Right renal pelvis (tissue), 4 donors: ENCODE data around the gene GDPD3. TPM values are rescaled to one million over a fixed set of nuclear protein-coding genes. Genes with fewer than 3 reads are reported as not detected.

Experiments used
- DNase-seq, 4 donors: peaks; one replicate each; pipeline ENCODE4 v3.0.0-alpha.2; 2013; ENCODE audit warnings: low read depth in 4 of 4, low spot score in 3 of 4, missing footprints in 1 of 4
- polyA plus RNA-seq, 4 donors: library from polyadenylated mRNA; unstranded; fragments of 120-200 nt; gene quantifications; one replicate each; pipeline ENCODE4 v1.2.1, GENCODE V29; 2013; ENCODE audit not compliant: insufficient read length in 4 of 4

GDPD3 gene
- polyA plus RNA-seq, 4 donors, result 8.9 to 14.8 (median 12.2) TPM

- peak; percentile 74 to 84 (median 77) for DNase-seq
Observed at GRCh38 chr16:30096105-30096861, 17.1 kb downstream of the GDPD3 start, which contains the start of gene YPEL3. Gene YPEL3 (minus strand): TSS chr16:30096213. CDS start chr16:30095482, 731 bp downstream.

DNA sequence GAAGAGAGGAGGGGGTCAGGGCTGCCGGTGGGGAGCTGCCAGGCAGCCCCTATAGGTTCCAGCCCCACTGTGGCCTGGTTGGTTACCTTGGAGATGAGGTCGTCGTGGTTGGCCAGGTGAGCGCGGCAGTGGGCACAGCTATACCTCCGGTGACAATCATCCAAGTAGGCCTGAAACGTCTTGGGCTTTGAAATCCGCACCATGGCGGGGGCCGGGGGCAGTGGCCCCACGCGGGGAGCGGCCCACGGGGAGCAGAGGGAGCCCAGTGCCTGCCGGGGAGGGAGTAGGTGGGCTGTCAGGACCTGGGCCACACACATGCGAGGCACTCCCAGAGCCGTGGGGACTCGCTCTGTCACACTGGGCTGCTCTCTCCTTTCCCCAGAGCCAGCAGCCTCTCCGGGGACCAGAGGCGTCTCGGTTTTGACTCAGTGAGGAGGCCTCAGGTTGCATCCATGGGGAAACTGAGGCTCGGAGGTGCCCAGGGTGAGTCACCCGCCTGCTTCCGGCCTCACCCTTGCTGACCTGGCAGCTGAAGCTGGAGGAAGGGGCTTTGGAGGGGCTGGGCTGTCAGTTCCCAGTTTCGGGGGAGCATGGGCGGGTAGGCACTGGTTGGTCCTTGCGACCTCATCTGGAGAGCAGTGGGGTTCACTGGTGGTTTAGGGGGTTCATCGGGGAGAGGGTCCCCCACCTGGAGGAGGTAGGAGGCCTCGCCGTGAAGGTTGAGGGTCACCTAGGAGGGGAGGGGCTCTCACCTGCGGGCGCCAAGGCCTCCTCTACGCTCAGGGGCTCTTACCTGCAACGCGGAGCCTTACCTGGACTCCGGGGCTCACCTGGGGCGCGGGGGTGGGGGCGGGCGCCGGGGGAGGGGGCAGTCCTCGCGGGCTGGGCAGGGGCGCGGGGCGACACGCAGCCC lies 17.9 kb downstream of the GDPD3 start:
- no peak for DNase-seq

- DNase-seq, result no peak
Observed at GRCh38 chr16:30094541-30095165, 18.7 kb downstream of the GDPD3 start.

DNA sequence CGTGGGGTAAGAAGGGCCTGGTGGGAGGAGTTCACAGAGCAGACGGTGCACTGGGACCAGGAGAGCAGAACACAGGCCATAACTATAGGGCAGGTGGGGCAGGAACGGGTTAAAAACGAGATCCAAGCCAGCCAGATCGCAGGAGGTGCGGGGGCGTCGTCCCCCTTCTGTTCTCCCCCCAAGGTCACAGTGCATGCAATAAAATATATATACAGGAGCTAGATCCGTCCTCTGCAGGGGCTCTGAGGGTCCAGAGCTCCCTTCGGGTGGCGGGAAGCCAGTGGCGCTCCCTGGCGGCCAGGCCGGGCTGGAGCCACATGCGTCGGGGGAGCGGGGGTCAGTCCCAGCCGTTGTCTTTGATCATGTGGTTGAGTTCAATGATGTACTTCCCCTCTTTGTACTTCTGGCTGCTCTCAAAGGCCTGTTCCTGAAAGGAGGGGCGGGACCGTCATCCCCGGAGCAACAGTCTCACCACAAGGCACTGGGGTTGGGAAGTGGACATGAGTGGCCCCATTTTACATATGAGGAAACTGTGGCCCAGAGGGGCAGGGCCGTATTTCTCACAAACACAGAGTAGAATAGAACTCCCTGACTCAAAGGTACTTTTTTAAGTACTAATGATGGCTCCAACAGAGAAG lies 20.8 kb downstream of the GDPD3 start:
- peak in 2 of 4 donors; percentile 40 to 57 for DNase-seq

DNA sequence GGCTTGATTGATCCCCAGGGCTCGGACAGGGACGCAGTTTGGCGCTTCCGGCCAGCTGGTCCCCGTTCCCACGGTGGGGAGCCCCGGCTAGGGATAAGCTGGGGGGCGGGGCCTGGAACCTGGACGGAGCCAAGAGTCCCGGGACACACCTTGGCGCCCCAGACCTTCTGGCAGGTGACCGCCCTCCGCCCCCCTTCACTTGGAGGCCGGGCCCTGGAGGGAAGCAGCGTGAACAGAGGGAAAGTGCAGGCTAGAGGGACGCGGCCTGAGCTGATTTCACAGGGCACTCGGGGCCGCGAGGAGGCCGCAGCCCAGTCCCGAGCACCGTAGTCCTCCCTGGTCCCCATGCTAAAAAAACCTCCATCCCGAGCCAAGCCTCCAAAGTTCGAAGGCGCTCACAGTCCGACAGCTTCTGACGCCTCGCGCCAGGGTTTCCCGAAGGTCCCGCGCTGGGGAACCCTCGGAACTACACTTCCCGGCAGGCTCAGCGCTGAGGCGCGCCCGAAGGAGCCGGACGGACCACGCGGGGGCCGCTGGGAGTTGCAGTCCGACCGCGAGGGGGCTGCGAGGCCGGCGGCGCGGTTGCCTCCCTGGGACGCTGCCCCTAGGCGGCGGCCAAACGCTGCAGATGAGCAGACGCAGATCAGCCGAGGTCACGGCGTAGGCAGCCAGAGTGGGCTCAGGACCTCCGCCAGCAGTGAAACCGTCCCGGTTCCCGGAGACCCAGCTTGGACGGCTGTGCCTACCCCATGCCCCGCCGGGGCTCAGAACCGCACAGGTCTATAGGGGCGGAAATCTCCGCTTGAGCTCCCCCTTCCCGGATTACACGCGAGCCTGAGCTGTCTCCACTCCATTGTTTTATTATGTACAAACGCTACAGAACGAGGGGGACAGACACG lies 21.6 kb downstream of the GDPD3 start, which contains the start of gene TBX6:
TBX6 (minus strand) TSS at position 451 of the 899 bp plus-strand sequence. CDS start 731 bp downstream, outside the sequence.
- DNase-seq, result peak; percentile 76 to 88 (median 84)

GRCh38 chr16:30090610-30091331 lies 22.6 kb downstream of the GDPD3 start:
- DNase-seq, result no peak

- no peak for DNase-seq
Observed at GRCh38 chr16:30088832-30089624, 24.3 kb downstream of the GDPD3 start.

DNA sequence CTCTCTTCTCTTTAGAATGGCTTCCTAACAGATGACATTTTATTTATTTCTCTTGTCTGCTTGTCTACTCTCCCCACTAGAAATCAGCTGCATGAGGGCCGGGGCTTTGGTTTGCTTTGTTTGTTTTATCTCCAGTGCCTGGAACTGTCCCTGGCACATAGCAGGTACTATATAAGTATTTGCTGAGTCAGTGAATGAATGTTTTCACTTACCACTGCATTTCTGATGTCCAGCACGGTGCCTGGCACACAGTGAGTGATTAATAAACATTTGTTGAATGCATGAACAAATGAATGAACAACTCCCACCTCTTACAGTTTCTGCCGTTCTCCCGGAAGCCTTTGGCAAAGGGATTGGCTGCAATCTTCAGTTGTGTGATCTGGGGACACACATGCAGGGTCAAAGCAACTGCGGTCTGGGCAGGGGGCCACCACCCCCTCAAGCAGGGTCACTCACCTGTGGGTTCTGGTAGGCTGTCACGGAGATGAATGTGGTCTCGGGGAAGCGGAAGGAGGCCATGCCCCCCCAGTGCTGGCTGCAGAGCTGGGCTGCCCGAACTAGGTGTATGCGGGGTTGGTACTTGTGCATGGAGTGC lies 25.0 kb downstream of the GDPD3 start:
- DNase-seq, result no peak

- DNase-seq, result no peak
Observed at GRCh38 chr16:30087181-30087898, 26.0 kb downstream of the GDPD3 start.

DNA sequence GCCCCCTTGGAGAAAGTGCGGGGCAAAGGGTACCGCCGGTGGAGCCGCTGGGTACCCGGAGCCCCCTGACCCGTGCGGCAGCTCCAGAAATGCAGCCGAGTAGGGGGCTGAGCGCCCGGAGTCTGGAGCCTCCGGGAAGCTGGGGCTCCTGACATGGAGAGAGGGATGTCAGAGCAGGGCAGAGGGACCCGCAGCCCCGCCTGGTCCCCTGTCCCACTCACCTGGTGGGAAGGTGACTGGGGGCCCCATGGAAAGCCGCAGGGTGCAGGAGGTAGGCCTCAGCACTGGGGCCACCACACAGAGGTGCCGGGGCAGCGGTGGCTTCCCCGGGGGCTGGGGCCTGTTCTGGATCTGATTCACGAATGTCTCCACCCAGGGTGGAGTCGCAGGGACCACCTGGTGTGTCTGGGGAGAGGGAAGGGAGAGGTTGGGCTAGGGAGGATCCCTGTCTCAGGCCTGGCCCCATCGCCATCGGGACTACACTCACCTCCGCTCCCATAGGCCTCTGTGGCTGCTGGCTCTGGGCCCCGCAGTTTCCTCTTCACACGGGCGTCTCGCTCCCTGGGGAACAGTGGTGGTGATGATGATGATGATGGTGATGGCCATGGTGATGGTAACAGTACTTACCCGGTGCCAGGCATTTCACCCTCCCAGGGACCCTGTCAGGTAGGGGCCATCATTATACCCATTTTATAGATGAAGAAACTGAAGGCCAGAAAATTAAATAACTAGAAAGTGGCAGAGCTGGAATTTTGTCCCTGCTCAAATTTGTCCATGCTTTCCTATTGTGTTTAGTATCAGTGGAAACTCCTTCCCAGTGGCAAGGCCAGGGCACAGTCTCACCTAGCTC lies 26.8 kb downstream of the GDPD3 start:
- no peak for DNase-seq

DNA sequence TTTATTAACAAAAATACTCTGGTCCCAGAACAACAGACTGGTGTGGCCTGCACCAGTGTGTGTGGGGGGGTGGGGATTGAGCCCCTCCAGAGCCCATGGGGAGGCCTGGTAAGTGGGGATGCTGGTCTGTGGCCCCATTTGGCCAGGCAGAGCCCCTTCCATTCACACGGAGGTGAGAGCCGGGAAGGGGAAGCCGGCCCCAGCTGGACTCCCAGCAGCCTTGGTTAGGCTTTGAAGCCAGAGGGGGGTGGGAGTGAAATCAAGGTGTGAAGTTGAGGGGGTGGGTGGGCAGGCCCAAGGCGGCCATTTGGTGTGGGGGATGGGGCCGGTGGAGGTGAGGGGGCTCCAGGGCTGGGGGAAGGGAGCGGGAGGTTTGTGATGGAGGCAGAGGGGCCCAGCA lies 27.5 kb downstream of the GDPD3 start:
- DNase-seq, result no peak

DNA sequence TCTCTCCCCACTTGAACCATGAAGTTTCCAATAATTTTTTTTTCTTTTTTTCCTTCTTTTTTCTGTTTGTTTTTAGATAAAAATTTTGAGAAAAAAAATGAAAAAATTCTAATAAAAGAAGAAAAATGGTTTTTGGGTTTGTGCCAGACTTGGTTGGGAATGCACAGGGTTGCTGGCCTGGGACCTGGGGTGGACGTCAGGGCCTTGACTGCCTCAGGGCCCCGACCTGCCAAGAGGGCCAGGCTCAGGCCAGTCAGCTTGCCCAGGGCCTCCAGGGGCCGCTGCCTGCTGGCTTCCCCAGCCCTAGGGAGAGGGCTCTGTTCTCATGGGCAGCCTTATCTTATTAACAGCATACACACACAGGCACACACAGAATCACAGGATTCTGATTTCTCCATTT lies 28.1 kb downstream of the GDPD3 start:
- no peak for DNase-seq

GRCh38 chr16:30084816-30085159 lies 28.5 kb downstream of the GDPD3 start:
- DNase-seq, result no peak

DNA sequence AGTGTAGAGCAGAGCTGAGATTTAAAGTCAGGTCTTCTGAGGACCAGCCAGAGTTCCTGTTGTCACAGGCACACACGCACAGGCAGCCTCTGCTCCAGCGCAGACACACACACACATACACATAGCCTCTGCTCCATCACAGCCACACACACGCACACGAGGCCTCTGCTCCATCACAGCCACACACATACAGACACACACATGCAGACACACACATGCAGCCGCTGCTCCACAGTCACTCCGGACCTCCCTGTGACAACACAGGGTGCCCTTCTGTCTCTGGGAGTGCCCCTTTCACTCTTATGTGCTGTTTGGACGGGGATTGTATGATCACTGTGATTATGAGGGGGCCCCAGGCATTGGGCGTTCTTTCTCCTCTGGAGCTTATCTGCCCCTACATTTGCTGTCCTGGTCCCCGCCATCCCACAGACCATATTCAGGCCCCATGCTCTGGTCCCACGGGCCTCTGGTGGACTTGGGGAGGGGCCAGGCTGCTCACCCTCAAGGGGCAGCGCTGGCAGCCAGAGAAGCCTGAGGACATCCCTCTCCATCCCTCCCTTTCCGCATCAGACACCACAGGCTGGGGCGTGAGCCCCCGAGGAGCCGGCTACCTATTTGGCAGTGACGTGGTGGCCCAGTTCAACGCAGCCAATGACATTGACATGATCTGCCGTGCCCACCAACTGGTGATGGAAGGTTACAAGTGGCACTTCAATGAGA lies 29.1 kb downstream of the GDPD3 start:
- no peak for DNase-seq

GRCh38 chr16:30083216-30084055 lies 29.9 kb downstream of the GDPD3 start:
- DNase-seq, result no peak
